ENCODE data around the gene TOP2A. TPM values are rescaled to one million over a fixed set of nuclear protein-coding genes. Genes with fewer than 3 reads are reported as not detected.

The TOP2A gene
- total RNA-seq, 4 donors from 2014 or later: 0.75 to 8.5 (median 3.7) TPM

DNA sequence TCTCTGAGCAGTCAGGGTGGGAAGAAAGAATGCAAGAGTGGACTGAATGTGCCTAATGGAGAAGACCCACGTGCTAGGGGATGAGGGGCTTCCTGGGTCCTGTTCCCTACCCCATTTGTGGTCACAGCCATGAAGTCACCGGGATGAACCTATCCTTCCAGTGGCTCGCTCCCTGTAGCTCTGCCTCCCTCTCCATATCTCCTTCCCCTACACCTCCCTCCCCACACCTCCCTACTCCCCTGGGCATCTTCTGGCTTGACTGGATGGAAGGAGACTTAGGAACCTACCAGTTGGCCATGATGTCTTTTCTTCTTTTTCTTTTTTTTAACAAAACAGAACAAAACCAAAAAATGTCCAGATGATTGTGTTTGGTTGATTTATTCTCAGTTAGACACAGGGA, 39.7 kb upstream of the TOP2A start:
- TF ChIP-seq, protein P1, sequence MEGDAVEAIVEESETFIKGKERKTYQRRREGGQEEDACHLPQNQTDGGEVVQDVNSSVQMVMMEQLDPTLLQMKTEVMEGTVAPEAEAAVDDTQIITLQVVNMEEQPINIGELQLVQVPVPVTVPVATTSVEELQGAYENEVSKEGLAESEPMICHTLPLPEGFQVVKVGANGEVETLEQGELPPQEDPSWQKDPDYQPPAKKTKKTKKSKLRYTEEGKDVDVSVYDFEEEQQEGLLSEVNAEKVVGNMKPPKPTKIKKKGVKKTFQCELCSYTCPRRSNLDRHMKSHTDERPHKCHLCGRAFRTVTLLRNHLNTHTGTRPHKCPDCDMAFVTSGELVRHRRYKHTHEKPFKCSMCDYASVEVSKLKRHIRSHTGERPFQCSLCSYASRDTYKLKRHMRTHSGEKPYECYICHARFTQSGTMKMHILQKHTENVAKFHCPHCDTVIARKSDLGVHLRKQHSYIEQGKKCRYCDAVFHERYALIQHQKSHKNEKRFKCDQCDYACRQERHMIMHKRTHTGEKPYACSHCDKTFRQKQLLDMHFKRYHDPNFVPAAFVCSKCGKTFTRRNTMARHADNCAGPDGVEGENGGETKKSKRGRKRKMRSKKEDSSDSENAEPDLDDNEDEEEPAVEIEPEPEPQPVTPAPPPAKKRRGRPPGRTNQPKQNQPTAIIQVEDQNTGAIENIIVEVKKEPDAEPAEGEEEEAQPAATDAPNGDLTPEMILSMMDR (IDR thresholded peaks at IDR 0.05; ENCODE audit: low read depth): no peak

DNA sequence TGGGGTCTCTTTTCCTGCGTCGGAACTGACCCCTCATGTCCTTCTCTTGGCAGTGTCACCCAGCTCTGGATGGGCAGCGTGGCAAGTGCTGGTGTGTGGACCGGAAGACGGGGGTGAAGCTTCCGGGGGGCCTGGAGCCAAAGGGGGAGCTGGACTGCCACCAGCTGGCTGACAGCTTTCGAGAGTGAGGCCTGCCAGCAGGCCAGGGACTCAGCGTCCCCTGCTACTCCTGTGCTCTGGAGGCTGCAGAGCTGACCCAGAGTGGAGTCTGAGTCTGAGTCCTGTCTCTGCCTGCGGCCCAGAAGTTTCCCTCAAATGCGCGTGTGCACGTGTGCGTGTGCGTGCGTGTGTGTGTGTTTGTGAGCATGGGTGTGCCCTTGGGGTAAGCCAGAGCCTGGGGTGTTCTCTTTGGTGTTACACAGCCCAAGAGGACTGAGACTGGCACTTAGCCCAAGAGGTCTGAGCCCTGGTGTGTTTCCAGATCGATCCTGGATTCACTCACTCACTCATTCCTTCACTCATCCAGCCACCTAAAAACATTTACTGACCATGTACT, 38.8 kb upstream of the TOP2A start:
- TF ChIP-seq, protein P1 (IDR thresholded peaks at IDR 0.05; ENCODE audit: low read depth): no peak

- TF ChIP-seq, protein P1 (IDR thresholded peaks at IDR 0.05; ENCODE audit: low read depth): no peak
Observed at GRCh38 chr17:40454613-40454995, 36.9 kb upstream of the TOP2A start.

- TF ChIP-seq, protein P1 (IDR thresholded peaks at IDR 0.05; ENCODE audit: low read depth): no peak
Observed at GRCh38 chr17:40453881-40454612, 36.4 kb upstream of the TOP2A start.

DNA sequence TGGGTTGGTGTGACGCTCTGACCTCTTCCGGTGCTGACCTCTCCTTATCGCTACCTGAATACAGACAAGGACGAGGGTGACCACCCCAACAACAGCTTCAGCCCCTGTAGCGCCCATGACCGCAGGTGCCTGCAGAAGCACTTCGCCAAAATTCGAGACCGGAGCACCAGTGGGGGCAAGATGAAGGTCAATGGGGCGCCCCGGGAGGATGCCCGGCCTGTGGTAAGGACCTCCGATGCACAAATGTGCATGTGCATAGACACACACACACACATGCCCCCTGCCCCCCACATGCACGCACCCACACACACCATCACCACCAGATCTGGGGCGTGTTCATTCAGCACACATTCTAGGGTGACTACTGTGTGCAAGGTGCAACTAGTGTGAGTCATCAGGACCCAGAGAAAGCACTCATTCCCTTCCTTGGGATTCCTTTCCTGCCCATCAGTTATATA, 35.3 kb upstream of the TOP2A start:
- TF ChIP-seq, protein P1 (IDR thresholded peaks at IDR 0.05; ENCODE audit: low read depth): no peak

DNA sequence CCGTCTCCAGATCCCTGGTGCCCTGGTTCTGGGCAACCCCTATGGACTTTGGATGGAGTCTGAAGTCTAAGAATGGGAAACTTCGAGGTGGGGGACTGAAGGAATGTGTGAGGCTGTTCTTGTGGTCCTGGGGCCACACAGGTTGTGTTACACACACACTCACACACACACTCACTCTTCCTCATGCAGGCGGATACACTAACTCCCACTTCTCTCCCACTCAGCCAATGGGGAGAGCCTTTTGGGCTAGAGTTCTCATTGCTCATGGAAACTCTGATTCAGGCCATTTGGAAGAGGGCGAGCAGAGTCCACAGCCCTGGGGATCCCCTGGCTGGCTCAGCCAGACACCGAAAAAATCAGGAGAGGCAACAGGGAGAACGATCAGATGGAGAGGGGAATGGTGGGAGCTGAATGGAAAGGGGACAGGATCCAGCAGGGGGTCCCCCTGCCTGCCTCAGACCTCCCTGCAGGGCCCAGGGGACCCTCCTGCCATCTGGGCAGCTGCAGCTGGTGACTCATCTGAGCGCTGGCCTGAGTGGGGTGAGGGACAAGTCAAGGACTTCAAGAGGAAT, 34.6 kb upstream of the TOP2A start:
- TF ChIP-seq, protein P1 (IDR thresholded peaks at IDR 0.05; ENCODE audit: low read depth): no peak

DNA sequence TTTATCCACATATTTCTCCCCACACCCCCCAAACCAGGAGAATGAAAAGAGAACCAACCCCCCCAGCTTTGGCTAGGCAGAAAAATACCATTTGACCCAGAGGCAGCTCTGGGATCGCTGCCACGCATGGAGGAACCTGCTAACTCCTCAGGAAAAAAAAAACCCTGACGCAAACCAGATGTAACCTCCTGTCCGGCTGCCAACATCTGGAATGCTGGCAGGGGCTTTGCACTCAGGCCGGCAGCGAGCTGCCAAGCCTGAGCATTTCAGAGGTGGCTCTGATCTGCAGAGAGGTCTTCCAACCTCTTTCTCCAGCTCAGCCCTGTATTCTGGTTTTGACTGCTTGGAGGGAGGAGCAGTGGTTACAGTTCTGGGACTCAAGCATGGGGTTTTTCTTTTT, 33.7 kb upstream of the TOP2A start:
- TF ChIP-seq, protein P1 (IDR thresholded peaks at IDR 0.05; ENCODE audit: low read depth): no peak
